Dermis microvascular lymphatic vessel endothelial cell (primary cell): ENCODE measurements around the gene XCL1. TPM values are rescaled to one million over a fixed set of nuclear protein-coding genes. Genes with fewer than 3 reads are reported as not detected.

ENCODE experiments used
- total RNA-seq: library from RNA; depleted of rRNA; stranded (reverse); fragments of >200 nt; gene quantifications from 2 replicates; pipeline ENCODE4 v1.2.1, GENCODE V29; 2014

The XCL1 gene
- total RNA-seq, 1 donor from 2014 or later: not detected

Other genes starting within 250 kb of the XCL1 start
- not detected in 2 replicates for gene XCL2, start 32.6 kb upstream of the XCL1 start, total RNA-seq
- not detected in 2 replicates for gene DPT, start 152.6 kb downstream of the XCL1 start, total RNA-seq